NCI-H345 treated with DMSO at 0.1 percent for 48 hours (cell line): Measurements from ENCODE around the gene RNPS1.

Experiments used
- DNase-seq: peaks from one replicate; lab custom pipeline; 2025; ENCODE audit not compliant: unreplicated experiment; lab: John Stamatoyannopoulos, UW

RNPS1 gene

GRCh38 chr16:2214719-2214968 is 53.3 kb downstream of the RNPS1 start, which contains the start of gene PGP:
Gene PGP (minus strand): TSS chr16:2214840. CDS start chr16:2214777, 63 bp downstream.
- no peak for DNase-seq

DNA sequence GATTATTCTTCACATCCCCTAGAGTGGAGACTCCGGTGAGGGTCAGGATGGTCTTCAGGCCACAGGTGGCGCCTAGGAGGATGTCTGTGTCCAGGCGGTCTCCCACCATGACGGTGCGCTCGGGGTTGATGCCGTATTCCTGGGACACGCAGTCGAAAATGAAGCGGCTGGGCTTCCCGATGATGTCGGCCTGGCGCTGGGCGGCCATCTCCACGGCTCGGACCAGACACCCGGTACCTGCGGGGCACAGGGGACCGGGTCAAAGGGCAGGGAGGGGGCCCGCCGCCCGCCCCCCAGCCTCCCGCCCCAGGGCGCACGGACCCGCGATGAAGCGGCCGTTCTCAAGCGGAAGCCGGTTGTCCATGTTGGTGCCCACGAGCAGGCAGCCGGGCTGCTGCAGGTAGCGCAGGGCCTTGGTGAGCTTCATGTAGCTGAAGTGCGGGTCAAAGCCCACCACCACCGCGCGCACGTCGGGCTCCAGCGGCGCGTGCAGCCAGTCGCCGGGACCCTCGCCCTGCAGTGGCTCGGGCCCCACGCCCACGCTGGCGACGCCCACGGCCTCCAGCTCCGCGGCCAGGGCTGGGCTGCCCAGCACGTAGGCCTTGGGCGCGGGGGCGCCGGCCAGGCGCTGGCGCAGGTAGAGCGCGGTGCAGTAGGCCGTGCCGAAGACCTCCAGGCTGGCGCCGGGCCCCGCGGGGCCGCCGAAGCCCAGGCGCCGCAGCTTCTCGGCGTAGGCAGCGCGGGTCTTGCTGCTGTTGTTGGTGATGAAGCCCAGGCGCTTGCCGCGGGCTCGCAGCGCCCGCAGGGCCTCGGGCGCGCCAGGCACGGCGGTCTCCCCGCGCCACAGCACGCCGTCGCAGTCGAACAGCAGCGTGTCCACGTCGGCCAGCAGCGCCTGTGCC is 53.9 kb downstream of the RNPS1 start:
- DNase-seq, result no peak

- no peak for DNase-seq
These were observed 55.3 kb downstream of the RNPS1 start for GRCh38 chr16:2212362-2213324.

DNA sequence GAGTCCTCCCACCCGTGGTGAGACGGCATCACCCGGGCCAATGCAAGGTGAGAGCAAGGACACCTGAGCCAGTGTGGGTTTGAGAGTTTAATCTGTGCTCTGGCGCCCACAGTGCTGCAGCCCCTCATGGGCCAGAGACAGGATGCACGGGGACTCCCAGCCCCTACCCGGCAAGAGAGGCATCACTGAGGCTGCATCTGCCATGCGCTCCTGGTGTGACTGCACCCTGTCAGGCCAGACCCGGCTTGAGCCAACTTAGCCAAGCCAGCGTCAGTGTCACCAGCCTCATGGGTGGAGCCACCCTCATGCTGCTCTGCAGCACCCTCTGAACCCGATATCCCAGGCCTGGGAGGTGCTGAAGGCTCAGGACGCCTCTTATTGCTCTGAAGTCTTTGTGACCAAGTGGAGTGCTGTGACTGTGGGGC is 56.0 kb downstream of the RNPS1 start:
- DNase-seq, result no peak

GRCh38 chr16:2210386-2211365 is 57.2 kb downstream of the RNPS1 start, which contains the start of gene BRICD5:
Gene BRICD5 (minus strand): TSS chr16:2210863. CDS start chr16:2210833, 30 bp downstream.
- no peak for DNase-seq

- no peak for DNase-seq
These were observed 58.0 kb downstream of the RNPS1 start for GRCh38 chr16:2210009-2210332.

DNA sequence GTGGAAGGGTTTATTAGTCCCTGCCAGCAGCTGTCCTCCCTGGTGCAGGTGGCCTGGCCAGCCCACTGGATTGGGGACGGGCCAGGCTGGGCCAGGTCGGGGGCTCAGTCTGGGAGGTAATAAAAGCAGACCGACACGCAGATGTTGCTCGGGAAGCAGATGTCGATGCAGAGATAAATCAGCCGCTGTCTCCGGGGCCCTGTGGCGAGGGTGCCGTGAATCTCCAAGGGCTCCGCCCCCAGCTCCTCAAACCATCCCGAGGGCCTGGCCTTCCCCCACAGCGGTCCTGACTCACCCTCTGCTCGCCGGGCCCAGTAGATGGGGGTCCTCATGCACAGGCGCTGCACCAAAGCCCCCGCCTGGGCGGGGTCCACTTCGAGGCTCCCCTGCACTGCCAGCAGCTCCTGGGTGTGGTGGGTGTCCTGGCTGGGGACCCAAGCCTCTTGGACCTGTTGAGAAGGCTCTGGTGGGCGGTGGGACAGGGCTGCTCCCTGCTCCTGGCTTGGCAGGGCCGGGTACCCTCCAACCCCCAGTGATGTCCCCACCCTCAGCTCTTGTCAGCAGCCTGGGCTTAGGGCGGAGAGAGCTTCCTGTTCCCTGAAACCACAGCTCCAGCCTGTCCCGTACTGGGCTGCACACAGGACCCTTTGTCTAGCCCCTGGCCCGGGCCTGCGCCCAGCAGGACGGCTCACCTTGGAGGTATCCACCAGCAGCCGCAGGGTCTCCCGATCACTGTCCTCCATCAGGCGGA is 58.5 kb downstream of the RNPS1 start:
- no peak for DNase-seq

DNA sequence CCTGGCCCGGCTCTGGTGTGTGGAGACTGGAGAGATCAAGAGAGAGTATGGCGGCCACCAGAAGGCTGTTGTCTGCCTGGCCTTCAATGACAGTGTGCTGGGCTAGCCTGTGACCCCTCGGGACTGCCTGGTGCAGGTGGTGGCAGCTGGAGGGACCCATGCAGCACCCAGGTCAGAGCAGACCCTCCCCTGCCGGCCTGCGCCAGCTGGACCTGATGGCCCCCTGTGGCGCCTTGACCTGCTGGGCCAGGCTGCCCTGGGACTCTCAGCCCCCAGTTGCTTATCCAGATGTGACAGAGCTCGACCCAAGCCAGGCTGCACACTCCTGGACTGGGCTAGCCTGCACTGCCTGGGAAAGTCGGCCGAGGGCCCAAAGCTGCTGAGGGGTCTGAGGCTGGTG is 59.2 kb downstream of the RNPS1 start:
- no peak for DNase-seq

DNA sequence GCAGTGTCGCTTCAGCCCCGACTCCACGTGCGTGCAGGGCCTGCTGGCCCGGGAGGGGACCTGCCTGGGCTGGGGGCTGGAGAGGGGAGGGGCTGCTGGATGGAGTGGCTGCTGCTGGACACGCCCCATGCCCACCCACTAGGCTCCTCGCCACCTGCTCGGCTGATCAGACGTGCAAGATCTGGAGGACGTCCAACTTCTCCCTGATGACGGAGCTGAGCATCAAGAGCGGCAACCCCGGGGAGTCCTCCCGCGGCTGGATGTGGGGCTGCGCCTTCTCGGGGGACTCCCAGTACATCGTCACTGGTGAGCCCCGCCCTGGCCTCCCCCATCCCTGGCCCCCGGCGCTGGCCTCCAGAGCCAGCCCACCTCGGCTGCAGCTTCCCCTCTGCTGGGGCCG is 59.6 kb downstream of the RNPS1 start:
- peak; percentile 61 for DNase-seq

DNA sequence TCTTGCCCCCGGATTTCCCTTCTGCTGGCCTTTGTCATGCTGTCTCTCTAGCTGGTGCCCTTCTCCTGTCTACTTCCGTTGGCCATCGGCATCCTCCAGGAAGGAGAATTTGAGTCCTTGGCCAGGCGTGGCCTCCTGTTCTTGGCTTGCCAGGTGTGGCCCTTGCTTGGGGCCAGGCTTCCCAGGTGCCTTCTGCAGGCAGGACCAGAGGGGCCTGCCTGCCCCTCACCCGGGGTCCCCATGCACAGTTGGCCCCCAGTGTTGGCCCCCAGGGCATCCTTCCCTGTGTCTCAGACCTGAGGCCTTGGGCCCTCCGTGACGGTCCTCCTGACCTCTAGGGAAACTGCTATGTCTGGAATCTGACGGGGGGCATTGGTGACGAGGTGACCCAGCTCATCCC is 60.1 kb downstream of the RNPS1 start:
- no peak for DNase-seq

DNA sequence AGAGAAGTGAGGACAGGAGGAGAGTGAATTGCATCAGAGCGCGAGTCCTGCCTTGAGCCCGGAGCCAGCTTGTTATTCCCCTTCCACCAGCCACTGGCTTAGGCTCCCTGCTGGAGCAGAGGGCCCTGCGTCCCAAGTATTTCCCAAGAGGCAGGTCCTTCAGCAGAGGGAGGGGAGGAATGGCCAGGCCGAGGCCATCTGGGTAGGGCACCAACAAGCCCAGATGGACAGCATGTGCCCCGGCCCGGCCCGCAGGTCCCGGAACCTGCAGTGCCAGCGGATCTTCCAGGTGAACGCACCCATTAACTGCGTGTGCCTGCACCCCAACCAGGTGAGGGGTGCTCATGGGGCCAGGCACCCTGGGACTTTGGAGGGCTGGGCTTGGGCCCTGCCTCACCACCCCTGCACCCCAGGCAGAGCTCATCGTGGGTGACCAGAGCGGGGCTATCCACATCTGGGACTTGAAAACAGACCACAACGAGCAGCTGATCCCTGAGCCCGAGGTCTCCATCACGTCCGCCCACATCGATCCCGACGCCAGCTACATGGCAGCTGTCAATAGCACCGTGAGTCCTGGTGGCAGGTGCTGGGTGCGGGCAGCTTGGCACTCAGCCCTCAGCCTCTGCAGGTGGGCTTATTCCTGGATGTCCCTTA is 61.0 kb downstream of the RNPS1 start:
- DNase-seq, result peak; percentile 36

- no peak for DNase-seq
These were observed 61.5 kb downstream of the RNPS1 start for GRCh38 chr16:2206420-2206779.

- no peak for DNase-seq
These were observed 62.0 kb downstream of the RNPS1 start for GRCh38 chr16:2205967-2206313.

DNA sequence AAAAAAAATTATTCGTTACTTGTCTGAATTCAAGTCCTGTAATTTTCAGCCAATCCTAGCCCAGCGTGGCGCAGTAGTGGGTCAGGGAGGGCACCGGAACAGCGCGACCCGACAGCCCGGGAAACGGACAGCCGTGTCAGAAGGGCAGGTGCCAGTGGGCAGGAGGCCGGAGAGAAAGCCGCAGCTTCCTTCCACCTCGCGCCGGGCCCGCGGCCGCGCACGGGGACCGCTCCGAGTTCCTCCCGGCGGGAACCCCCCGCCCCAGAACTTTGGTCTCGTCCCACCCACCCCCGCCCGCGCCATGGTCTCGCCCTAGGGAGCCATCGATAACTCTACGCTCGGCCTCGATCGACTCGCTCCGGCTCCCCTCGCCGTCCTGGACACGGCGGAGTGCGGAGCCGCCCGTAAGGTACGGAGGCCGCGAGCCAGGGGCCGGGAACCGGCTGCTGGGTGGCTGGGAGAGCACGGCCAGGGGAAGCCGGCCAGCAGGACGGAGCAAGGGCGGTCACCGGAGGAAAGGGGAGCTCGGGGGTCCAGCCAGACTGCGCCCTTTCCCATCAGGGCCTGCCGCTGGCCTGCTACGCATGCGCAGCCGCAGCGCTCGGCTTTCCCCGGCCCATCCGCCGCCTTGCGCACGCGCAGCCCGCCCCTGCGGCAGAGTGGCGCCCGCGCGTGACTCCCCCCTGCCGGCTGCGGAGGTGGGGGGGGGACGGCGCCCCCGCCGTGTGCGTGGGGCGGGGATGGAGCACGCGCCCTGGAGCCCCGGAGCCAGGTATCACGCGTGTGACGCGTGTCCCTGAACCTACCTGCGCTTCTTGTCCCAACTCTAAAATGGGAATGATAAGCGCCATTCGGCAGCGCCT is 62.6 kb downstream of the RNPS1 start, which contains the start of gene MLST8:
MLST8 (plus strand) TSS at position 351 of the 863 bp plus-strand sequence. CDS start 632 bp downstream, outside the sequence.
- peak; percentile 84 for DNase-seq

DNA sequence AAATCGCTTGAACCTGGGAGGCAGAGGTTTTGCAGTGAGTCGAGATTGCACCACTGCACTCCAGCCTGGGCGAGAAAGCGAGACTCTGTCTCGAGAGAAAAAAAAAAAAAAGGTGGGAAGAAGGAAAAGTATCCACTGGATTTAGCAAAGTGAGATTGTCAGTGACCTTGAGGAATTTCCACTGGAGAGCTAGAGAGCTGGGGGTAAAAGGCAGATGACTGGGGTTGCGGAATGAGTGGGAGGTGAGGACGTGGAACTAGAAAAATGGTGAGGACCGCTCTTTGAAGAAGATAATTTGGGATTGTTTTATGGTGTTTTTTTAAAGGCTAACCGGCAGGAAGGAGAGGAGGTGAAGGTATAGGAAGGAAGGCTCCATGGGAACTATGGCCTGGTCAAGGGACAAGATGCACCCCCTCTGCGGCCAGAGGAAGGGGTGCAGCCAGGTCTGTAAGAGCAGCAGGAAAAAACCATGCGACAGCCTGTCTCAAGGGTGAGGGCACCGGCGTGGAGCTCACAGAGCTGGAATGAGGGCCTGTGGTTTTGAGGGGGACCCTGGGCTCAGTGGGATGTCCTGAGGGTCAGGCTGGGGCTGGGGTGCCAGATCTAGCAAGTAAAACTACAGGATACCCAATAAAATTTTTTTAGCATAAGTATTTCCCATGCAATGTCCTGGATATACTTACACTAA is 63.4 kb downstream of the RNPS1 start:
- no peak for DNase-seq
